PC-3 (cell line): ENCODE results near the gene FTO. TPM values are rescaled to one million over a fixed set of nuclear protein-coding genes. Genes with fewer than 3 reads are reported as not detected.

ENCODE experiments used
- ATAC-seq: fragments of 200-7000 bp; cut with Tn5 transposase; 2 replicates; pipeline ENCODE4 v1.9.1; 2020; ENCODE audit warnings: mild to moderate bottlenecking, moderate library complexity
- BruUV-seq: library from RNA; stranded (reverse); fragments of 400-500 nt; replicated peaks from 2 replicates; lab custom pipeline; 2021; lab: Mats Ljungman, UMichigan
- CTCF ChIA-PET: fragments of 300-600 bp; sonication (Branson Sonifier 250); formaldehyde crosslinking; loops from one replicate; lab custom pipeline; 2022; ENCODE audit warnings: antibody characterized with exemption; lab: Charles Lee
- POLR2A ChIA-PET: fragments of 300-600 bp; sonication (Branson Sonifier 250); formaldehyde crosslinking; loops from one replicate; lab custom pipeline; 2022; ENCODE audit warnings: antibody characterized with exemption; ENCODE audit not compliant: unreplicated experiment; lab: Charles Lee
- DNase-seq: peaks from one replicate; pipeline ENCODE4 v3.0.0-alpha.2; 2015
- H2AFZ ChIP-seq: fragments of 300-600 bp; sonication (generic); 2 replicates; pipeline ENCODE4 v1.6.0; 2016; ENCODE audit warnings: antibody characterized with exemption, low read length
- H3F3A ChIP-seq: fragments of 300-600 bp; sonication (generic); one replicate; pipeline ENCODE4 v1.6.0; 2017; ENCODE audit warnings: antibody characterized with exemption, low read length, control low read depth, mild to moderate bottlenecking; ENCODE audit not compliant: unreplicated experiment
- H3K27ac ChIP-seq: fragments of 300-600 bp; sonication (generic); 2 replicates; pipeline ENCODE4 v1.5.1; 2016; ENCODE audit warnings: mild to moderate bottlenecking, low read length
- H3K27me3 ChIP-seq: fragments of 300-600 bp; sonication (generic); 2 replicates; pipeline ENCODE4 v1.6.1; 2016; ENCODE audit warnings: low read length, mixed read lengths
- H3K36me3 ChIP-seq: fragments of 300-600 bp; sonication (generic); 2 replicates; pipeline ENCODE4 v1.6.1; 2016; ENCODE audit warnings: low read depth, mixed run types, low read length, mixed read lengths
- H3K4me1 ChIP-seq: fragments of 300-600 bp; sonication (generic); 2 replicates; pipeline ENCODE4 v1.5.1; 2016; ENCODE audit warnings: low read length; ENCODE audit not compliant: insufficient read depth
- H3K4me2 ChIP-seq: fragments of 300-600 bp; sonication (generic); 2 replicates; pipeline ENCODE4 v1.6.0; 2016; ENCODE audit warnings: low read length
- H3K4me3 ChIP-seq: fragments of 300-600 bp; sonication (generic); 2 replicates; pipeline ENCODE4 v1.5.1; 2016; ENCODE audit warnings: mild to moderate bottlenecking, low read length, mixed read lengths
- H3K79me2 ChIP-seq: fragments of 300-600 bp; sonication (generic); 2 replicates; pipeline ENCODE4 v1.6.1; 2017; ENCODE audit warnings: low read length, mixed read lengths
- H3K9ac ChIP-seq: fragments of 300-600 bp; sonication (generic); 2 replicates; pipeline ENCODE4 v1.6.0; 2016; ENCODE audit warnings: mild to moderate bottlenecking, low read length
- H3K9me2 ChIP-seq: fragments of 300-600 bp; sonication (generic); replicated peaks from 2 replicates; pipeline ENCODE4 v1.6.1; 2016; ENCODE audit warnings: mixed run types, low read length, mixed read lengths
- H3K9me3 ChIP-seq: fragments of 300-600 bp; sonication (generic); 2 replicates; pipeline ENCODE4 v1.6.1; 2016; ENCODE audit warnings: low read length, mixed read lengths
- H4K20me1 ChIP-seq: fragments of 300-600 bp; sonication (generic); 2 replicates; pipeline ENCODE4 v1.6.1; 2016; ENCODE audit warnings: low read length, mixed read lengths
- EZH2 ChIP-seq: fragments of 300-600 bp; sonication (generic); IDR thresholded peaks from one replicate; pipeline ENCODE4 v1.6.1; 2017; ENCODE audit warnings: antibody characterized with exemption, mild to moderate bottlenecking, low read length; ENCODE audit not compliant: unreplicated experiment
- EZH2phosphoT487 ChIP-seq: fragments of 300-600 bp; sonication (generic); IDR thresholded peaks from 2 replicates; pipeline ENCODE4 v1.6.1; 2018; ENCODE audit warnings: mild to moderate bottlenecking, antibody characterized with exemption, low read length, borderline replicate concordance
- intact Hi-C: fragments of 100-400 bp; cut with micrococcal nuclease; formaldehyde crosslinking; loops from 2 replicates; pipeline ENCODE4 v1.9.0; 2023
- total RNA-seq: library from RNA; depleted of rRNA; stranded (reverse); fragments of >200 nt; gene quantifications from 2 replicates; pipeline ENCODE4 v1.2.3, GENCODE V29; 2014
- TF ChIP-seq, protein P1 (sequence below): fragments of 300-600 bp; sonication (generic); conservative IDR thresholded peaks from 2 replicates; pipeline ENCODE4 v1.5.1; 2017; ENCODE audit warnings: antibody characterized with exemption, low read depth, mild to moderate bottlenecking, low read length

Gene FTO
- total RNA-seq, 1 experiment from 2014 or later, result 27.0 TPM

DNA sequence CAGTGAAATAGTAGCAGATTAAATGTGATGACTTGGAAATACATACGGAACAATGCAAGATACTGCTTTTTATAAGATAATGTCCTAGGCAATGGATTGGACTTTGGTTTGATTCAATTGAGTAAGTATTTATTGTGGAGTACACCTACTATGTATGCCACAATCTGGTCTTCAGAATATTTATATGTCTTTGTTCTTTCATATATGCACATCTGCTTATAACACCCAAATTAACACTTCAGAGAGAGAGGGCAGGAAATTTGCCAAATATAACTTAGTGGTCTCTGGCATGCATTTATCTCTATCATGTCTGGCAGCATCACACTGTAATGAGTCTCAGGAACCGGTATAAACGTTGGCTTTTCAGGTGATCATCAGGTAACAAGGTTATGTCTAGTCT, 17.2 kb upstream of the FTO start:
- H3K79me2 ChIP-seq, result no peaks in the 10 kb centered on the region

DNA sequence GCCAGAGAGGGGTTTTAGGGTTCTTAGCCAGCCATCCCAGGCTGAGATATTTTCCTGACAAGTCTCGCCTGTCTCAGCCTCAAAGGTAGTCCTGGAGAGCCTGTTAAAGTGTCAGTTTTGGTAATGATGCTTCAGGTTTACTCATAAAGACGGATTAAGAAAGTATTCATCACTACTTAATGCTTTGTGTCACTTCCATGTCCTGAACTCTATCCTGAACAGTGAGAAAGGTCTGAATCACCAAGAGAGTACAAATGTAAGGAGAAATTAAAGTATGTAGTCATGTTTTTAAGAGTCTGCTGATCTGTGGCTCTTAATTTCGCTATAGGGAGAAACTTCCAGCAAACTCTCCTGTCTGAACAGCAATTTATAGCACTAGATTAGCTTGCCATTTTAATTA, 14.3 kb upstream of the FTO start:
- TF ChIP-seq EZH2 (no peak), EZH2phosphoT487 (no peak)
- TF ChIP-seq, protein P1, sequence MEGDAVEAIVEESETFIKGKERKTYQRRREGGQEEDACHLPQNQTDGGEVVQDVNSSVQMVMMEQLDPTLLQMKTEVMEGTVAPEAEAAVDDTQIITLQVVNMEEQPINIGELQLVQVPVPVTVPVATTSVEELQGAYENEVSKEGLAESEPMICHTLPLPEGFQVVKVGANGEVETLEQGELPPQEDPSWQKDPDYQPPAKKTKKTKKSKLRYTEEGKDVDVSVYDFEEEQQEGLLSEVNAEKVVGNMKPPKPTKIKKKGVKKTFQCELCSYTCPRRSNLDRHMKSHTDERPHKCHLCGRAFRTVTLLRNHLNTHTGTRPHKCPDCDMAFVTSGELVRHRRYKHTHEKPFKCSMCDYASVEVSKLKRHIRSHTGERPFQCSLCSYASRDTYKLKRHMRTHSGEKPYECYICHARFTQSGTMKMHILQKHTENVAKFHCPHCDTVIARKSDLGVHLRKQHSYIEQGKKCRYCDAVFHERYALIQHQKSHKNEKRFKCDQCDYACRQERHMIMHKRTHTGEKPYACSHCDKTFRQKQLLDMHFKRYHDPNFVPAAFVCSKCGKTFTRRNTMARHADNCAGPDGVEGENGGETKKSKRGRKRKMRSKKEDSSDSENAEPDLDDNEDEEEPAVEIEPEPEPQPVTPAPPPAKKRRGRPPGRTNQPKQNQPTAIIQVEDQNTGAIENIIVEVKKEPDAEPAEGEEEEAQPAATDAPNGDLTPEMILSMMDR, result no peak
- Histone ChIP-seq H3K36me3 (no peaks in the 10 kb centered on the region), H3F3A (no peaks in the 10 kb centered on the region), H3K4me2 (no peak overlapping the region), H3K9ac (no peak overlapping the region), H3K9me3 (no peaks in the 10 kb centered on the region), H3K4me1 (no peaks in the 10 kb centered on the region), H4K20me1 (no peaks in the 10 kb centered on the region), H3K79me2 (no peaks in the 10 kb centered on the region), H2AFZ (no peak overlapping the region), H3K27me3 (no peaks in the 10 kb centered on the region), H3K27ac (no peak overlapping the region), H3K9me2 (no peaks in the 10 kb centered on the region), H3K4me3 (no peak overlapping the region)
- CTCF ChIA-PET, result no interaction called here
- intact Hi-C loops, result no loop called here
- ATAC-seq, result peak; percentile 29; the same call in 1 of the 2 replicates
- POLR2A ChIA-PET, result no interaction called here
- DNase-seq, result peak; percentile 3
- no TSS peak for BruUV-seq

More for the DNA sequence above, 17.2 kb upstream of the FTO start:
- Histone ChIP-seq H3K4me3 (no peak overlapping the region), H2AFZ (no peak overlapping the region), H3K36me3 (no peaks in the 10 kb centered on the region), H3K9me2 (no peaks in the 10 kb centered on the region), H3F3A (no peaks in the 10 kb centered on the region), H3K4me2 (no peak overlapping the region), H3K27ac (no peak overlapping the region), H3K4me1 (no peaks in the 10 kb centered on the region), H3K9me3 (no peaks in the 10 kb centered on the region), H4K20me1 (no peaks in the 10 kb centered on the region), H3K9ac (no peak overlapping the region), H3K27me3 (no peaks in the 10 kb centered on the region)
- no TSS peak for BruUV-seq
- intact Hi-C loops, result no loop called here
- ATAC-seq, result no peak
- ChIA-PET POLR2A (no interaction called here), CTCF (no interaction called here)
- DNase-seq, result no peak
- TF ChIP-seq, protein P1, result no peak
- TF ChIP-seq EZH2 (no peak), EZH2phosphoT487 (no peak)

DNA sequence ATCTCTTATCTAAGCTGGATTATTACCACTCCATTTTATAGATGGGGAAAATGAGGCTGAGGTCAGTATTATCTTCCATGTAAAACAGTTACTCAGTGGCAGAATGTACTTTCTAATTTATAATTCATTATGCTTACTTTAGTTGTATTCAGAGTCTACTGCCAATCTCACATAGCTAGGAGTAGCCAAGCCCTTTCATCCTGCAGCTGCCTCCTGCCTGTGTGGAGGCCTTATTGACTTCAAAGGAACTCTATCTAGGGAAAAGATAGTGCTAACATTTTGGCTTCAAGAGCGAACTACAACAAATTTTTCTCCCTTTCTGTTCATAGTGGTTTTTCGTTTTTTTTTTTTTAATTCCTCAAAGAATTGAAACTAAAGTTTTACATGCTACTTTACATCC, 13.2 kb upstream of the FTO start:
- POLR2A ChIA-PET, result no interaction called here
- H3K79me2 ChIP-seq, result no peaks in the 10 kb centered on the region
- no peaks in the 10 kb centered on the region for H3K4me1 ChIP-seq
- H3F3A ChIP-seq, result no peaks in the 10 kb centered on the region
- no peak overlapping the region for H3K27ac ChIP-seq
- CTCF ChIA-PET, result no interaction called here
- no peak for ATAC-seq
- no peaks in the 10 kb centered on the region for H3K36me3 ChIP-seq
- H2AFZ ChIP-seq, result no peak overlapping the region
- no peaks in the 10 kb centered on the region for H3K9me3 ChIP-seq
- H3K4me2 ChIP-seq, result no peak overlapping the region
- no peak overlapping the region for H3K4me3 ChIP-seq
- no peak for TF ChIP-seq EZH2phosphoT487
- no peak for TF ChIP-seq EZH2
- TF ChIP-seq, protein P1, result no peak
- intact Hi-C loops, result no loop called here
- no peaks in the 10 kb centered on the region for H3K27me3 ChIP-seq
- H3K9ac ChIP-seq, result no peak overlapping the region
- no TSS peak for BruUV-seq
- DNase-seq, result no peak
- H3K9me2 ChIP-seq, result no peaks in the 10 kb centered on the region
- no peaks in the 10 kb centered on the region for H4K20me1 ChIP-seq
